Amniotic stem cell (primary cell): ENCODE results near the gene SMARCAL1.

ENCODE experiments used
- DNase-seq: peaks from one replicate; lab custom pipeline; 2025; lab: John Stamatoyannopoulos, UW

Gene SMARCAL1

DNA sequence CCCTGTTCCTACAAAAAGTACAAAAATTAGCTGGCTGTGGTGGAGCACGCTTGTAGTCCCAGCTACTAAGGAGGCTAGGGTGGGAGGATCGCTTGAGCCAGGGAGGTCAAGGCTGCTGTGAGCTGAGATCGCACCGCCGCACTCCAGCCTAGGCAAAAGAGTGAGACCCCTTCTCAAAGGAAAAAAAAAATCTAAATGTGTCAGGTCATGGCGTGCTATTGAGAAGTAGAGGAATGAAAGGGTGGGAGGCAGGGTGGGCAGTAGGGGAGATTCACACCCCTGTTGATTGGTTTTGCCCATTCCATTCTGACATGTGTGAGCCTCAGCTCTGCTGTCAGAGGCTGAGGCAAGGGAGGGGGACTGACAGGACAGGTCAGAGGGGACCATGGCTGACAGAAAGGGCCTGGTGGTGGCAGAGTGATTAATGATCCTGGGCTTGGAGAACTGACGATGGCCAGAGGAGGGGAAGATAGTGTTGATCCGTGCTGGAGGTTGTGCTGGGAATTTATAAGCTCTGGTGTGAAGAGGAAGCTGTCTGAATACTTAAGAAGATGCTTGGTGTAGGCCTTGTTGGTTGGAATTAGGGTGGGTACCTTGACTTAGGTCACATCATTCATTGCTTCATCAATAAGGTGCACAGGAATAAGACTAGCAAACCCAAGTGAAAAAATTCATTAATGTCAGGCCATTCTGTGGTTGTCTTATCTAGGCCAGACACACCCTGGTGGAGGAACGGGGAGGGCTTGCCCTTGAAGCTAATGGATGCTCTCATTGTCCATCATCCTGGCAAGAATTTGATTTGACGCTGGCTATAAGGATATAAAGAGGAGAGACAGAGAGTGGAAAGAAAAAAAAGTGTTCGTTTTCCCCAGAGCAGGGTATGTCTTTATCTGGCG lies 19.1 kb upstream of the SMARCAL1 start:
- DNase-seq, result no peak

DNA sequence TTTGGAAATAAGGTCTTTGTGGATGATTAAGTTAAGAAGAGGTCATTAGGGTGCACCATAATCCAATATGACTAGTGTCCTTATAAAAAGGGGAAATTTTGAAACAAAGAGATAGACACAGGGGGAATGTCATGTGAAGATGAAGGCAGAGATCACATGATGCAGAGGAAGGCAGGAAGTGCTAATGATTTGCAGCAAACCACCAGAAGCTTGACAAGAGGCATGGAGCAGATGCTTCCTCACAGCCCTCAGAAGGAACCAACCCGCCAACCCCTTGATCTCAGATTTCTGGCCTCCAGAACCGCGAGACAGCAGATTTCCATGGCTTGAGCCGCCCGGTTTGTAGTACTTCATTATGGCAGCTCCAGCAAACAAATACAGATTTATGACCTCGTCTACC lies 17.4 kb upstream of the SMARCAL1 start:
- no peak for DNase-seq

DNA sequence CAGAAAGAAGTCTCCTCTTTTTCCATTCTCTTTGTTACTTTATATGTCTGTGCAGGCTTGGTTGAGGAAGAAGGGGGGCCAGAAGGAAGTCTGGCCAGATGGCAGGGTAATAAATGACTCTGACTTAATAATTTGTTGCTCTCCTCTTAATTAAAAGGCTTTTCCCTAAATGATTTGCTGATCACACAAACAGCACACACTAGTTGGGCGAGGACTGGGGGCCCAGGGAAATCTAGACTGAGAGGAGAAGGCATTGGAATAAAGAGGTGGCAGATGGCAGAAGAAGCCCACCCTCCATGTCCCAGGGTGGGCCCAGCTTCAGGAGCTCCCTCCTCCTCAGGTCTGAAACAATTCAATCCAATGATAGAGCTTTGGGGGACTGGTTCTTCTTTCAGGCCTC lies 12.7 kb upstream of the SMARCAL1 start:
- no peak for DNase-seq

DNA sequence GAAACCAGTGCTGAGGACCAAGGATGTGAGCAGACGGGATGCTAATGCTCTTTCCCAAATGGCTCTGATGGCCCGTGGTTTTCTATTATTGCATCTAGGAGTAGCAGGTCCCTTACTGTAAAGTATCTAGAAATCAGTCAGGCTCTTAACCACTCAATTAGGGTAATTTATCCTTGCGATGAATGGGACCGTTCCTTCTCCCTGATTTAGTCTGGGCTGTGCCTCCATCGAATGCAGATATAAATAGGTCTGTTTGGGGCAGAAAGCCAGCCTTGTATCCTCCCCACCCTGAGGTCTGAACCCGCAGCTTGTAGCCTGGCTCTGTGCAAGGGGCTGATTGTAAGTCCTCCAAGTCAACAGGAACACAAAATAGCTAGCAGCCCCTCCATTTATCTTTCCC lies 9.5 kb upstream of the SMARCAL1 start:
- DNase-seq, result no peak

DNA sequence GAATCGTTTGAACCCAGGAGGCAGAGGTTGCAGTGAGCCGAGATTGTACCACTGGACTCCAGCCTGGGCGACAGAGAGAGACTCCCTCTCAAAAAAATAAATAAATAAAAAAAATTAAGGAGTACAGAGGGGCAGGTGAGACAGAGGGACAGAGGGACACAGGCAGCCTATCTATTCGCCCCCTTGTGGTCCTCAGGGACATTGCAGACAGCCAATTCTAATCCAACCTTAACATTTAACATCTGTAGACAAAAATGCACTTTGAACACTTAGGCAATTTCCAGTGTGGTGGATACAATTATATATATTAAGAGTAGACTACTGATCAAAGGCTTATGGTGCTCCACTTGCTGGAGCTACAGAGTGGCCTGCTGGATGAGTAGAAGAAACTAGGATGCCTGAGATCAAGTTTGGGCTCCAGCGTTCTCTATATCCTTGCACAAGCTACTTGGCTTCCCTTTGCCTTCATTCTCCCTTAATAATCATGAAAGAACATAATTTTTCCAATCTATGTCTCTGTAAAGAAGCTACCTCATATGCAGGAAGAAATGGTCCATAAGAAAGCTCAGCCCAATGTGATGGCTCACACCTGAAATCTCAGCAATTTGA lies 8.2 kb upstream of the SMARCAL1 start:
- no peak for DNase-seq

DNA sequence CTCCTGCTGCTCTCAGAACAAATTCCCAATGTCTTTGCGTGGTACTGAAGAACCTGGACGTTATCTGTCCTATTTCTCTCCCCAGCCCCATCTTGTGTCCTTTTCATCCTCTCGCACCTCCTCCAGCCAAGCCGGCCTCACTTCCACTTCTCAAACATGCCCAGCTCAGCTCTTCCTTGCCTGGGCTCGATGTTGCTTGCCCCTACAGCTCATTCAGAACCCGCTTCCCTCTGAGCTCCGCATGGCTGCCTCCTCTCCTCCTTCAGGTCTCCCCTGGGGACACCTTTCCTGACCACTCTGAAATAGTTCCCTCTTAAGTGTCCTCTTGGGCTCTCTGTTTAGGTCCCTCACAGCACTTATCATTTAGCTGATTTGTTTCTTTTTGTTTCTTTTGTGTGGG lies 6.7 kb upstream of the SMARCAL1 start:
- DNase-seq, result no peak

DNA sequence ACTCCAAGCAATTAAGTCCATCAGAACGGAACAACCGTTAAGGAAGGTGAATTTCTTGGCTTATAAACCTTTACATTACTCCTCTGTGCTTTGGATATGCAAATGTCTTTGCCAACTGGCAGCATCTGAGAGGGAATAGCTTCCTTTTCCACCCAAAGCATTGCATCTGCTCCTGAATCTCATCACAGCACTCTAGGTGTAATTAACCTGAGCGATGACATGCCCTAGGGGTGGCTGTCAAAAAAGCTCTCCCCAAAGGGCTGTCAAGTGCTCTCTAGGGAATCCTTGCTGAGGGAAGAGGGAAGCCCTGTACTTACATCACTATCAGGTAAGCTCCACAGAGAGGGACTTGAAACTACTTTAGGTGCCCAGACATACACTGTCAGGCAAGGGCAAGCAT lies 5.5 kb upstream of the SMARCAL1 start:
- DNase-seq, result no peak

DNA sequence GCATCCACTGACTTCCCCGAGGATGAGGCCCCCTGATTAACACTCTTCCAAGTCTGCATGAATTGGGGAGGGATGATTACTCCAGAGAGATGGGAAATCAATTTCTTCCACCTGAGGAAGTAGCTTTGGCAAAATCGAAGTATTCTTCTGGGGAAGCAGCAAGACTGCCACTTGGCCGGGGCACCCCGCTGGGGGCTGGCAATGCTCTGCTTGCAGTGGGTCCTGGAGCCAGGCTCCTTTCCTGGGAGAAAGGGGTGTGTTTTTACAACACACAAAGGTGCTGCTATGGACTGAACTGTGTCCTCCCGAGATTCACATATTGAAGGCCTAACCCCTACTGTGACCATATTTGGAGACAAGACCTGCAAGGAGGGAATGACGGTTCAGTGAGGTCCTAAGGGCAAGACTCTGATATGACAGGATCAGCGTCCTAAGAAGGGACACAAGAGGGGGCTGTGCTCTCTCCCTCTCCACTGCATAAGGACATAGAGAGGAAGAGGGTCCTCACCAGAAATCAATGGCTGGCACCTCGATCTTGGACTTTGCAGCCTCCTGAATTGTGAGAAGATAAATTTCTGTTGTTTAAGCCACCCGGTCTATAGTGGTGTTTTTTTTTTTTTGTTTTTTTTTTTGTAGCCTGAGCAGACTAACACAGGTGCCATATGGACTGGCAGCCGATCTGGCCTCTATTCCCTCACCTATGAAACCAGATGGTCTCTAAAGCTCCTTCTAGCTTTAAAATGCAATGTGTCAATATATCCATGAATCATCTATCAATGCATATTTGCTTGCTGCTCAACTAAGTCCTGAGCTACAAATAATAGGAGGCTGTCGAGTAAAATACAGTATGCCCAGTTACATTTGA lies 3.6 kb upstream of the SMARCAL1 start:
- no peak for DNase-seq

DNA sequence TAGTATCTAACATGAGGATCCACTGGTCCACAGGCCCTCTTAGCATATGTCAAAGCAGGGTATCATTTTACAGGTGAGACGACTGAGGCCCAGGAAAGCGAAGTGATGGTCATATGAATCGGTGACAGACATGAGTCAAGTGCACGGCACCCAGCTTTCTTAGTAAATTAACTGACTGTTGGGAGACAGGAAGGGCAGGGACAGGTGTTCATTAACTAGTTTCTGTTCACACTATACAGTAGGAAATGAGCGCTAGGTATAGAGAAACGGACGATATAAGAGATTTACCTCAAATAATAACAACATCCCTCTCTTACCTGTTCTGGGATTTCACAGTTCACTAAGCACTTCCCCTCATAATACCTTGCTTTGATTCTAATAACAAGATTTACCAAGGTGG lies 1.7 kb upstream of the SMARCAL1 start:
- DNase-seq, result no peak

DNA sequence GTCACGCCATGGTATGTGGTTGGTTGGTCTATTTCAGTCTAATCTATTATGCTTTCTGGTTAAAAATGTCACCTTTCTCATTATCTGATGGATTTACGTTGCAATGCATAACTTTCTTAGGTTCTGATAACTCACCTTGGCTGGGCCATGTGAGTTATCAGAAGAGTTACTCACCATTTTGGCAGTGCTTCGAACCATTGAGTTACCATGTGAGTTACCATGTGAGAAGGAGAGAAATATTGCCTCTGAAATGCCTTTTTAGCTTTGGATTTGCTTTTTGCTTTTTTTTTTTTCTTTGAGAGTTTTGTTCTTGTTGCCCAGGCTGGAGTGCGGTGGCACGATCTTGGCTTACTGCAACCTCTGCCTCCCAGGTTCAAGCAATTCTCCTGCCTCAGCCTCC lies 1.6 kb downstream of the SMARCAL1 start:
- no peak for DNase-seq

DNA sequence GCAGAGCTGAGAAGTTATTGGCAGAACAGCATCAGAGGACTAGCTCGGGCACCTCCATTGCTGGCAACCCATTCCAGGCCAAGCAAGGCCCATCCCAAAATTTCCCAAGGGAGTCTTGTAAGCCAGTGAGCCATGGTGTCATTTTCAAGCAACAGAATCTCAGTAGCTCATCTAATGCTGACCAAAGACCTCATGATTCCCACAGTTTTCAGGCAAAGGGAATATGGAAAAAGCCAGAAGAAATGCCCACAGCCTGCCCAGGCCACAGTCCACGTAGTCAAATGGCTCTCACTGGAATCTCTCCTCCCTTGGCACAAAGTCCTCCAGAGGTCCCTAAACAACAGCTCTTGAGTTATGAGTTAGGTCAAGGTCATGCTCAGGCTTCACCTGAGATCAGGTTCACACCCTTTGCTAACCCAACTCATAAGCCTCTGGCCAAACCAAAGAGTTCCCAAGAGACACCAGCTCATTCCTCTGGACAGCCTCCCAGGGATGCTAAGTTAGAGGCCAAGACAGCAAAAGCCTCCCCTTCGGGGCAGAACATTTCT lies 2.6 kb downstream of the SMARCAL1 start:
- DNase-seq, result no peak

DNA sequence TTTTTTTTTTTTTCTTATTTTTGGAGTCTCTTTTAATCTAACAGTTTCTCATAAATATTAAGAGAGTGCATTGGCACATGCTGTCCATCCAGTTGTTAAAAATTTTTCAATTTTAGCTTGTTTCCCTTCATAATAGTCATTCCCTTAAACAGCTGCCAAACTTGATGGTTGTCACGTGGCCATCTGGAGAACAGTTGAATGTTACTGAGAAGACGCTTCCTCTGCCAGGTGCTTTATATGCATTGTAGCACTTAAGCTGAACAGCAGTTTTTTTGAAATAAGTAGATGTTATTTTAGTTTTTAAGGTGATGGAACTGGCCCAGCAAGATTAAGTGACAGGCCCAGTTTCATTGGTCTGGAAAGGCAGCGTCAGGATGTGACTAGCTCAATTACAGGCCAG lies 3.3 kb downstream of the SMARCAL1 start:
- DNase-seq, result no peak

DNA sequence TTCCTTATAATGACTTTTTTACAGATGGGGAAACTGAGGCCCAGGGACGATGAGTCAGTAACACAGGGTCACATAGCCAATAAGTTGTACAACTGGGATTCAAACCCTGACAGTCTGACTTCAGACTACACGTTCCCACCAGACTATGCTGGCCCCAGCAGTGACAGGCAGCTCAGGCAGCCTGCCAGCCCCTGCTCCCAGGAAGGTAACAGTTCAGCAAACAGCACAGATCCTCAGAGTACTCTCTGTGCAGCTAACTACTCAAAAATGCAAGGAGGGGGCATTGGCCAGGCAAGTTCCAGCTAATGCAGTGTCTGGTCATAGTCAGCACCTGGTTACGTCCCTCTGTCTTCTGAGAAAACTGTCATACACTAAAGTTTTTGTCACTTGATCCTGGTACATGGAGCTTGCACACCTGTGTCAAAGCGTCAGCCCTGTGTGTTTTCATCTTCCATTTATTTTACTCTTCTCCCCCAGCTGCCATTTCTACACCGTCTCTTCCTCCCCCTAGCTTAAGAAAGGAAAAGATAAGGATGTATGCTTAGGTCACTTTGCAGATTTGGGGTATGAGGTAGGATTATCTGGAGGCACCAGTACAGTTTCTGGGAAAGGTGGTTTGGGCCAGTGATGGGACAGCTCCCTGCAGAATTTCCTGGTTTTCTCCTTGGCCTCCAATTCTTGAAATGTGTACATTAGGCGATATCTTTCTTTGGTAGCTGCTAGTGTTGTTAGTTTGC lies 4.5 kb downstream of the SMARCAL1 start:
- no peak for DNase-seq

DNA sequence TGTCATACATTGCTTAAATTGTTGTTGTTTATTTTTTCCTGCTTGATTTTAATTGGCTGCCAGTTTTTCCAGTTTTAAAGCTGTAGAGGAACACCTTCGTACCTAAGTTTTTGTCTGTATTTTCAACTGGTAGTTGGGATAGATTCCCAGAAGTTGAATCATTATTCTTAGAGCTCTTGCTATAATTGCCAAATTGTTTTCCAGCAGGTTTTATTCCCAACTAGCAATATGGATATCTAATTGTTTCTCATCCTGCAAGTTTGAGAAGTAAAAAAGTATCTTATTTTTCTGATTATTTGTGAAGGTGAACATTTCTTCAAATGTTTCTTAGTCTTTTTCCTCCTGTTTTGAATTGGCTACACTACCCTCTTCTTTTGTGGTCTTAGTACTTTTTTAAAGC lies 6.7 kb downstream of the SMARCAL1 start:
- no peak for DNase-seq

DNA sequence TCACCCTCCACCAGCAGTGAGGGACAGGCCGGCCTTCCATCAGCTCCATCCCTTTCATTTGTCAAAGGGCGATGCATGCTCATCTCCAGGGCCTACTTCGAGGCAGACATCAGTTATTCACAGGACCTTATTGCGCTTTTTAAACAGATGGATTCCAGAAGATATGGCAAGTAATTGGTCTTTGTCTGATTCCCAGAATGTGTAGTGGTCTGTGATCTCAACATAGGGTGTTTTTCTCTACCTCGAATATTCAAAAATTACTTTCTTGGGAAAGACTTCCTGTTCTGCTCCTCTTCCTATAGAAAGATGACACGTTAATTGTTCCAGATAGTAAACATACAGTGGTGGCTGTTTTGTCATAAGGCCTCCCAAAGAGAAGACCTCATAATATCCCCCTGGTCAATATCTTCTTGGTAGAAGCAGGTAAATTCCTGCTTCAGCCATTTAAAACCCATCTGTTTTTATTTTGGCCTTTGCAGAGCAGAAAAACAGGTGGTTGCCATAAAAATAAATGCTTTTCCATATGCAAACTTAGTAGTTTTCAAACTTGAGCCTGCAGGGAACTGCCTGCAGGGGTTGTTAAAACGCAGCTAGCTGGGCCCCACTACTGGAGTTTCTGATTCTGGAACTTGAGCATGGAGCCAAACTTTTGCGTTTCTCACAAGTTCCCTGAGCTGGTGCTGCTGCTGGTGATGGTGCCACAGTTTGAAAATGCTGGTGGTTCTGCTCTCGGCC lies 8.2 kb downstream of the SMARCAL1 start:
- DNase-seq, result no peak

DNA sequence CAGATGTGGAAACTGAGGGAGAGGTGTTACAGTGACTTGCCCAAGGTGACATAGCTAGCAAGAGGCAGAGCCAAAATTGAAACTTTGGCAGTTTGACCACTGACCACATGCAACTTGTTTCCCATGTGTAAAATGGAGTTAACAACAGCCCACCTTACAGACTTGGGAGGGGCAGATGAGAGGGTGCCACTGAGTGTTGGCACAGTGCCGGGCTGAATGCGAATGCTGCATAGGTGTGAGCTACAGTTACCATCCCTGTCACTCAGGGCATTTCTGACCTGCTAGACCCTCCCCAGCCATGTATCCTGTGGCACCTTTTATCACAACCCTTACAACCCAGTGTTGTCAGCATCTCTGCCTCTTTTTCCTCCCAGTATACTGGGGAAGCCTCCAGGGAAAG lies 10.8 kb downstream of the SMARCAL1 start:
- no peak for DNase-seq

DNA sequence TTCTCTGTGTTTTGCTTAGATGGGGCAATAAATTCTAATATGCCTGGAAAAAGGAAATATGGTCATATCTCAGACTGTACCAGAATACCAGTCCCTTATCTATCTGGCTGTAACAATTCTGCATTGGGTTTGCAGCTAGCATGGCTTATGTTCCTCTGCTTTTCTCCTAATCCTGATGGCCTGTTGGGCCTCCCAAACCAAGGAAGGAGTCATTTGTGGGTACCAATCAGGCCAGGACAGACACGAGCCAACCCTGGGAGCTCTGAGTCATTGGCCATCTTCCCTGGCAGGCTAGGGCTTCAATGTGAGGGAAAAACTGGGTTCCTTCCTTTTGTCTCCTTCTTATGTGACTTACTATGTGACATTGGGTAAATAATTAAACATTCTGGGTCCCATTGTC lies 12.0 kb downstream of the SMARCAL1 start:
- no peak for DNase-seq

DNA sequence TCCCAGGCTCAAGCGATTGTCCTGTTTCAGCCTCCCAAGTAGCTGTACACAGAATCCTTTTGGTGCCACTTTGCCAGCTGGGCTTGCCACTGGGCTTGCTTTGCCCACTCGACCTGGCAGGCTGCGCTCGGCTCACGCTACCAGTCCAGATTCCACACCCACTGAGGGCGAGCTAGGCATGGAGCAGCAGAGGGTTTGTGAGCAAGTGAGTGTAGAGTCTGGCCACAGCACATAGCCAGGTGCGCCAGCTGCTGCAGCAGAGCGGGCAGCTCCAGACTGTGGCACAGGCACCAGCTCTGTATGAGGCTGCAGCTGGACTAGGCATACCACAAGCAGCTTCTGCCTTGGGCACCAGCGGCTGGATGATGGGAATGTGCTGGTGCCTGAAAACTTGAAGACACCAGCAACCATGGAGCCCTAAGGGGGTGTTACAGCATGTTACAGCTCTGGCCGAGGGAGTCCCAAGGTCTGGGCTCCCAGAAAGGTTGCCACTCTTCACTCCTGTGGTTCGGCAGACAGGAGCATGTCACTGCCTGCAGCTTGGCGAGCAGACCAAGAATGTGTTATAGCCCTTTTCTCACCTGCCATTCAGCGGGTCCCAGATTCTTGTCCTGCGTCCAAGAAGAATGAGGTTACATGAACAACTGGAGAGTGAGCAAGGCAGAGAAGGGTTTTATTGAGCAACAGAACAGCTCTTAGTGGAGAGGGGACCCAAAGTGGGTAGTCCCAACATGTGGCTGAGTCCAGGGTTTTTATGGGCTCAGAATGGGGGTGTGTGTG lies 12.9 kb downstream of the SMARCAL1 start:
- no peak for DNase-seq

DNA sequence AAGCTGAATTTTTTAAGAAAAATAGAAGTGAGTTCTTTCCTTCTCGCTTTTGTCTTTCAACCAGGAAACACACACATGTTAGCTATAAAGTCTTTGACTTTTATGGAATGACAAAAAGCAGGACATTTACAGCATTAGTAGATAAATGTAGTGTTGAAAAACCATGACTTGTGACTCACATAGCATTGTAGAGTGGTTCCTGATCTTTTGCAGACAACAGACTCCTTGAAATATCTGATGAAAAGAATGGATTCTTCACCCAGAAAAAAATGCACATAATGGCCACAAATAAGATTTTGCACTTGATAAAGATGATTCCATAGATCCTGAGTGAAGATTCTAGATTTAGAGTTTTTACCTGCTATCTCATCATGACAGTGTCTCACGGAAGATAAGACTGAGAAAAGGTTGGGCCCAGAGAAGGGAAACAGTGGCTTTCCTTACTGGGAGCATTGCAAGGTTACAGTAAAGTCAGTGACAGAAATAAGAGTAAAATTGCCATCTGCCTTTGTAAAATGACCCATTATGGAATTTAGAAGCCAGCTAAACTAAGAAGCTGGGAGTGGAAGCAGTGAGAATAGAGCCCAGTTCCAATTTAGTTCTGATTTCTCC lies 14.0 kb downstream of the SMARCAL1 start:
- no peak for DNase-seq

DNA sequence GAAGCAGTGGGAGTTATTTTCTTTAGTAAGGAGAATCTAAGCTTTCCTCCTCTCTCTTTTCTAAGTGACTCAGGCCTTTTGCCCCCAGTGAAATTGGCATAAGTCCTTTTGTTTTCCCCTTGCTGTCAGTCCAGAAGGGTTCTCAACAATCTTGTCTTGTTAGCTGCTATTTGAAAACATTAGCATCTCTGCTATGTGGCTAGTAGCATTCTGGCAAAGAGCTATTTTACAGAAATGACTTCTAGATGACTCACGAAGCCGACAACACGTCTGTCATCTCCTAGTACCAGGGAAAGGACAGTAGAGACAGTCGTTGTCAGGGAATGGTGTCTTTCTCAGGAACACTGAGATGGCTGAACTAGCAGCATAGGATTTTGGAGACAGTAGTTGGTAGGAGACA lies 14.7 kb downstream of the SMARCAL1 start:
- DNase-seq, result peak; percentile 18
